ENCODE results near the gene HERC3.

The HERC3 gene

DNA sequence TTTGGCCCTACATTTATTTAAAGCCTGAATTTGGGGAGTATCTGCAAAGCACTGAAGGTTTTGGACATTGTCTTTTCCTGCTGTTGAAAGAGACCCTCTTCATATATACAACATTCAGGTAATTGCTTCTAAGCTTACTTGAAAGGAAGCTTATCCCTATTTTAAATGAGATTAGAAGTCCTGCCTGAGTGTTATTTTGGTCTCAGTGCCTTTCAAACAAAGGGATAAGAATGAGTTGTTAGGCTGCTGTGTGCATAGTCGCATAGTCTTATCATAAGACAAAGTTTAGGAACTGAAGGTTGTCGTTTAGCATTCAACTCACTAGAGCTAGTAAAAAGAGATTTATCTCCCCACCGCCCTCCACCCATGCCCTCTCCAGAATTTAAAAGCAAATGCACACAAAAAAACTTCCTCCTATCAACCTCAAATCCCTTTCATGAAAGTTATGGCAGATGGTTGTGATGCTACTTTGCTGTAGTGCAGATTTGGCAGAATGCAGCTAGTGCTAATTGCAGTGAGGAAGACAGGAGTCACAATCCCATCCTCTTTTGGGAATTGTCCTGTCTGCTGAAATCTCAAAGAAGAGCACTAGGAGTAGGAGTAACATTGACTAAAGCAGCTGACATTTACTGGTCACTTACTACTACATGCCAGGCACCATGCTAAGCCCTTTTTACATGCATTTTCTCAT is 5.8 kb downstream of the HERC3 start:
- TF ChIP-seq, protein P1, sequence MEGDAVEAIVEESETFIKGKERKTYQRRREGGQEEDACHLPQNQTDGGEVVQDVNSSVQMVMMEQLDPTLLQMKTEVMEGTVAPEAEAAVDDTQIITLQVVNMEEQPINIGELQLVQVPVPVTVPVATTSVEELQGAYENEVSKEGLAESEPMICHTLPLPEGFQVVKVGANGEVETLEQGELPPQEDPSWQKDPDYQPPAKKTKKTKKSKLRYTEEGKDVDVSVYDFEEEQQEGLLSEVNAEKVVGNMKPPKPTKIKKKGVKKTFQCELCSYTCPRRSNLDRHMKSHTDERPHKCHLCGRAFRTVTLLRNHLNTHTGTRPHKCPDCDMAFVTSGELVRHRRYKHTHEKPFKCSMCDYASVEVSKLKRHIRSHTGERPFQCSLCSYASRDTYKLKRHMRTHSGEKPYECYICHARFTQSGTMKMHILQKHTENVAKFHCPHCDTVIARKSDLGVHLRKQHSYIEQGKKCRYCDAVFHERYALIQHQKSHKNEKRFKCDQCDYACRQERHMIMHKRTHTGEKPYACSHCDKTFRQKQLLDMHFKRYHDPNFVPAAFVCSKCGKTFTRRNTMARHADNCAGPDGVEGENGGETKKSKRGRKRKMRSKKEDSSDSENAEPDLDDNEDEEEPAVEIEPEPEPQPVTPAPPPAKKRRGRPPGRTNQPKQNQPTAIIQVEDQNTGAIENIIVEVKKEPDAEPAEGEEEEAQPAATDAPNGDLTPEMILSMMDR (IDR thresholded peaks at IDR 0.05; ENCODE audit: insufficient read depth, missing control alignments): no peak
- DNase-seq (ENCODE audit: insufficient read length, low spot score) (no peak), FAIRE-seq (peak; percentile 75)

DNA sequence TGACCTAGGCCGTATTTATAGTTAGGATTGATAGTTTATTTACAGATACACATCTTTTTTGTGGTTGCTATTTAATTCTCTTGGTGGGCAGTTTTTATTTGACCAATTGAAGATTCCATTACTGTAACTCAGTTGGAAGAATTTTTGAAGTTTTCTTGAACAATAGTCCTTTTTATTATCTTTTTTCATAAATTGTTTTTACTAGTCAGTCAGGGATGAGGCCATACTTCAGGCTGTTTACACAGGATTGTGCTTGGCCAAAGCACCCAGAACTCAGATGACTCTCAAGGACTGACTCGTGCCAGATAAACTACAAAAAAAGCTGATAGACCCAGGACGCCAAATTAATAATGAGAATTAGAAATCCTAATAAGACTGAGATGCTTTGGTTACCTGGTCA is 7.0 kb downstream of the HERC3 start:
- no peak for FAIRE-seq
- no peak for DNase-seq (ENCODE audit: insufficient read length, low spot score)
- TF ChIP-seq, protein P1 (IDR thresholded peaks at IDR 0.05; ENCODE audit: insufficient read depth, missing control alignments): no peak

DNA sequence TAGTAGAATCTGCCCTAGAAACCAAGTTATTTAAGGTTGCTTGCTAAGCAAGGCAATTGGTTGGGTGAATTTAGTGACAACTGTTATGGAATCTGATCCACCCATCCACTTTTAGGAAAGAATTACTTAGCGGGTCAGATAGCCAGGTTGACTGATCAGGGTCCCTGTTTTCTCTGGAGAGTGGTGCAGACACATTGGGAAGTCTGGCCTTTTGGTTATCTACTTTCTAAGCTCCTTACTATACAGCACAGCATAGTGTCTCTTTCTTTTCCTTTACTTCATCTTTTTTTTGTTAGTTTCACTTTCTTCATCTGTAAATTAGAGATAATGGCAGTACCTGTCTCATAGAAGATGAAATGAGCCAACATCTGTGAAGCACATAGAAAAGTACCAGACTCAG is 7.4 kb downstream of the HERC3 start:
- no peak for FAIRE-seq
- TF ChIP-seq, protein P1 (IDR thresholded peaks at IDR 0.05; ENCODE audit: insufficient read depth, missing control alignments): no peak
- no peak for DNase-seq (ENCODE audit: insufficient read length, low spot score)

DNA sequence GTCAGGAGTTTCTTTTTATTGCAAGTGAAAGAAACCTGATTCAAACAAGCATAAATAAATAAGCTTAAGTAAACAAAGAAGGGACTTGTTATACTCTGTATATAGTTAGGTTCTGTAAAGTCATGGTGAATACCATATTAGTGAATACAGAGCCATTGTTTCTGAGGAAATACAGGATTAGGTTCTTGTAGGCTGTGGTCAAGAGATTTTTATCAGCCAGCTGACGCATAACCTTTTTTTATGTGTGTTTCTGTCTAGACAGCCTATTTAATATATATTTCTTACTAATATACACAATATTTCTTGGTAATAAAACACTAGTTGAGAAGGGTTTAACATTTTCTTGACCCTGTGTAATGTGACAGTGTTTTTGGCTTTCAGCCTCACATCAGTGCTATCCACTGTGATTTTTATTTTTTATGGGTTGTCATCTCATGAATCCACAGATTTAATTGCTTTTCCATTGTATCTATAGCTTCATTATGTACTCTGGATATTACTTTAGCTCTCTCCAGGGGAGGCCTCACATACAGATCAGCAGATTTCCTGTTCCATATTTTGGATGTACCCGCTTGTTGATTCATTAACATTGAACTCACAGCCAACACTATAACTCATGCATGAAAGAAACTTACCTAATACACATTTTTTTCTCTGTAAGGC is 8.0 kb downstream of the HERC3 start:
- DNase-seq (ENCODE audit: insufficient read length, low spot score): no peak
- TF ChIP-seq, protein P1 (IDR thresholded peaks at IDR 0.05; ENCODE audit: insufficient read depth, missing control alignments): no peak
- peak; percentile 61 for FAIRE-seq

DNA sequence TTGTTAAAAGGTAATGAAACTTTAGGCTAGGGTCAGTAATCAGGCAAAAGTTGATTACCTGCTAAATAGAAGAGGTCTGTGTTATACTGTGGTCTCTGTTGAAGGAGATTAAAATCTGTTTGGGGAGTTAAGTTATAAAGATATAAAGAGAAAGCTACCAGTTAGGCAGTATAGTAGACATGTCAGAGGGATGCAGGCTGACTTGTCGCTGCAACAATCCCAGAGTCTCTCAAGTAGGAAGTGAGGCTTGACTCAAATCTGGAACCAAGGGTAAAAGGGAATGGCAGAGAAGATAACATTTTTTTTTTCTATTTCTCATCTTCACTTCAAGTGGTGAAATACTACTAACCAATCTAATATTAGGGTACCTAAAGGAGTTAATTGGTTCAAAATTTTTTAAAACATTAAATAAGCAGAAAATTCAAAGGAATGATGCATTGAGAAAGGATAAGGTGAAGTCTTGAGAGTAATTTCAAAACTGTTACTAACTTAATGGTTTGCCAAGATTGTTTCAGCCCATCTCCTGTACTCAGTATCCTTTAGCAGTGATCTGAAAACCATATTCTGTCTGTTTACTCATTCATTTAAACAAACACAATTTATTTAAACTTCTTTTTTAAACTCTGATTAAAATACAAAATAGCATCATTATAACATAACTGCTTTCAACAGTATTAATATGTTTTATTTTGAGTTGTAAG is 12.8 kb downstream of the HERC3 start:
- TF ChIP-seq, protein P1 (IDR thresholded peaks at IDR 0.05; ENCODE audit: insufficient read depth, missing control alignments): no peak
- FAIRE-seq: no peak

DNA sequence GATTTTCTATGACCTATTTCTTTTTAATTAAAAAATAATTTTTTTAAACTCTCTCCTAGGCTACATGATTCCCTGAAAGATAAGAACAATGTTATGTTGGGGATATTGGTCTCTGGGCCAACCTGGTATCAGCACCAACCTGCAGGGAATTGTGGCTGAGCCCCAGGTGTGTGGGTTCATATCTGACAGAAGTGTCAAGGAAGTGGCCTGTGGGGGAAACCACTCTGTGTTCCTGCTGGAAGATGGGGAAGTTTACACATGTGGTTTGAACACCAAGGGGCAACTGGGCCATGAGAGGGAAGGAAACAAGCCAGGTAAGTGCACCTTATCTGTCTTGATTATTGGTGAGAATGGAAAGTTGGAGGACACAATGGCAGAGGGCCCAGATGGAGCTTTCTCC is 13.5 kb downstream of the HERC3 start:
- no peak for FAIRE-seq
- TF ChIP-seq, protein P1 (IDR thresholded peaks at IDR 0.05; ENCODE audit: insufficient read depth, missing control alignments): no peak
- DNase-seq (ENCODE audit: insufficient read length, low spot score): no peak

More for the DNA sequence above, 12.8 kb downstream of the HERC3 start:
- no peak for DNase-seq (ENCODE audit: insufficient read length, low spot score)
